OCI-M2 (cell line): ENCODE measurements around the gene HRG.

Experiments used
- DNase-seq: peaks from one replicate; lab custom pipeline; 2025; ENCODE audit not compliant: unreplicated experiment; lab: John Stamatoyannopoulos, UW

HRG gene

DNA sequence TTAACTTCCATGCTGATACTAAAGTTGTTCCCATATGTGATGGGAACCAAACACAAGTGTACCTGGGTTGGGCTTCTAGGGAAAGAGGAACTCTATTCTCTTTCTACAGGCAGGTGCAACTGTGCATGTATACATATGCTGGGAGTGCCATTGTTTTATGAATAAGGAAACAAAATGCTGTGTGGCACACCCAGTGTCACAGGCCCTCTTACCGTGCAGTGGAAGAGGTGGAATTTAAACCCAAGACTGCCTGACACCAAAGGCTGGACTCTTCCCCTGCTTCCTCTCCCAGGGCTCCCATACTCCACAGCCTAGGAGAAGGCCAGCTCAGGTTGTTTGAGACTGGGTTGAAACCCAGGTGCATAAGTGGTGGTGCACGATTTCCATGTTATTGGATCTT is 27.6 kb upstream of the HRG start:
- no peak for DNase-seq

DNA sequence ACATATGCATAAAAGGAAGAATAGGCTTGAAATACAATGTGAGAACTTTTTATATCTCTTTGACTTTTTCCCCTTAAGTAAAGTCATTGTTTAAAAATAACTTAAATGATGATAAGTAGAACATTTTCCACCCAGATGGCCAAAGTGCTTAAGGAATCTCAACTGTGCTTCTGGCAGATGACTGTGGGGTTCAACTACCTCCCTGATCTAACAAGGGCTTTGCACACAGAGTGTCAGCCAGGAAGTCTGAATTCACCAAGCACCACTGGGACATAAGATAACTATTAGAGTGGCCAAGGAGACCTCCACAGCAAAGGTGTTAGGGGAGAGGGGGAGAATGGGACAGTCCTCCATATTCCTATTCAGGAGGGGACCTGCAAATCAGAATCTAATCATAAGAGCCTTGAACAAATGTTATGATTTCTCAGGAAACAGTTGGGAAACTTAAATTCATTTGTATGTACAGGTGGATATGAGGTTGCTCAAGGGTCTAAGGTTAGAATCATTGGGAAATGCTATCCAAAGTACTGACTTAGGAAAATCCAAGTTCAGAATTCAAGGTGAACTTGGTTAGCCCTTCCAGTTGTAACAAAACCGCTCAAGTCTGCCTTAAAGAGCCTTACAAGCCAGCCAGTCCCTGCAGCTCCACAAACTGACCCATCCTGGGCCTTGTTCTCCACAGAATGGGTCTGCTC is 25.9 kb upstream of the HRG start, which contains the start of gene FETUB:
TSS of gene FETUB (plus strand) at position 622 of the 695 bp plus-strand sequence. CDS start at position 684, 62 bp downstream.
- no peak for DNase-seq

DNA sequence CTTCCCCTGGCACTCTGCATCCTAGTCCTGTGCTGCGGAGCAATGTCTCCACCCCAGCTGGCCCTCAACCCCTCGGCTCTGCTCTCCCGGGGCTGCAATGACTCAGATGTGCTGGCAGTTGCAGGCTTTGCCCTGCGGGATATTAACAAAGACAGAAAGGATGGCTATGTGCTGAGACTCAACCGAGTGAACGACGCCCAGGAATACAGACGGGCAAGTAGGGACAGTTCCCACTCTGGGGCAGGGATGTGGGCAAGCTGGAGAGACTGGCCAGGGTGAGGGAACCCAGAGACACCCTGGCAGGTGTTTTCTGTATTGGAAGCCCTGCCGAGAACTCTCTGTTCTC is 25.4 kb upstream of the HRG start:
- DNase-seq: no peak

DNA sequence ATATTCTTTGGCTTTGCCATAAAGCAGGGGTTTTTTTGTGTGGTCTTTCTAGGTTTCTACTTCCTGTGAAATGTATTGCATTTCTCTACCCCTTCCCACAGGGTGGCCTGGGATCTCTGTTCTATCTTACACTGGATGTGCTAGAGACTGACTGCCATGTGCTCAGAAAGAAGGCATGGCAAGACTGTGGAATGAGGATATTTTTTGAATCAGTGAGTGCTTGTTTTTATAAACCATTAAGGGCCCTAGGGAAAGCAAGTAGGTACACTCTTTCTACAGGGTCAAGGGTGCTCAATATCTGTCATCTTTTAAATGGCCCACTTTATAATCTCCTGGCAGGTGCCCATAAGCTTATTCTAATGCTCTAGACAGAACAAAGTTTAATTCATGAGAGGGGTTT is 24.9 kb upstream of the HRG start:
- no peak for DNase-seq

DNA sequence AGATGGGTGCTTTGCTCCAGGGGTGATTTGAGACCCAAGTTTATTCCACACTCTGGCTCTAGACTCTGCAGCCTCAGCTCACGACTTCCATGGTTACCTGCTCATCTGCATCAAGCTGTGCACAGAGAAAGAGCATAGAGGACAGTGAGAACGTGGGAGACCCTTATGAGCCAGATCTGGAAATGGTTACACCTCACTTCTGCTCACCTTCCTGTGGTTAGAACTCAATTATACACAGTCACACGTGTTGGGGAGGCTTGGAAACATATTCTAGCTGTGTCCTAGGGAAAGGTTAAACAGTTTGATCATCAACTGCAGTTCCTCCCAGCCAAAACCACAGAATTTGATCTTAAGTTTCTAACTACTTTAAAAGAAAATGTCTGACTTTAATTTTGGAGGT is 23.8 kb upstream of the HRG start:
- no peak for DNase-seq

DNA sequence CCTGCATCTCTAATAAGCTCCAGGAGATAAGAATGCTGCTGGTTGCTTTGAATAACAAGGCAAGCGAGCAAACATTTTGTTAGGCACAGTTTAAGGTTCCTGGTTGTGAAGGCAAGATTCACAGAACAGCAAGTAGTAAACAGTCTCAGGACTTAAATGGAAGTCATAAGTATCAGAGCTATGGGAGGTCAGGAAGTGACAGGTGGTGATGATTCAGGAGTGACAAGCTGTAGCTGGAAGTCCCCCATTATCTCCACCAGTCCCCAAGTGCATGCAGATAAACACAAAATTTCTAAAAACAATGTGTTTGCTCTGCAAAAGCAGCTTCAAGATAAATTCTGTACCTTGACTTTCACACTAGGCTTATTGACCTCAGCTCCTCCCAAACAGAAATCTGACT is 22.3 kb upstream of the HRG start:
- no peak for DNase-seq

DNA sequence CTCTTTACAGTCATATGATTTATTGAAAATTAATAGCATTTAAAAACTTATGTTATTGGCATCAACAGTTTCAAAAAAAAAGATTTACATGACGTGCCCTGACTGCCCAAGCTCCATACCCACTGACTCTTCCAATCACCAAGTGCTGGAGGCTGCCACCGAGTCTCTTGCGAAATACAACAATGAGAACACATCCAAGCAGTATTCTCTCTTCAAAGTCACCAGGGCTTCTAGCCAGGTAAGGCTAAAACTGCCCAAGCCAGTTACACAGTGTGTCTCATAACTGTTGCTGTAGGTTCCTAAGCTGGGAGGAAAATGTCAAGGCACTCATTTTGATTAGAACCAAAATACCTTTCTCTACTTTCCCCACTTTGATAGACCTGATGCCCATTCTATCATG is 21.1 kb upstream of the HRG start:
- no peak for DNase-seq

DNA sequence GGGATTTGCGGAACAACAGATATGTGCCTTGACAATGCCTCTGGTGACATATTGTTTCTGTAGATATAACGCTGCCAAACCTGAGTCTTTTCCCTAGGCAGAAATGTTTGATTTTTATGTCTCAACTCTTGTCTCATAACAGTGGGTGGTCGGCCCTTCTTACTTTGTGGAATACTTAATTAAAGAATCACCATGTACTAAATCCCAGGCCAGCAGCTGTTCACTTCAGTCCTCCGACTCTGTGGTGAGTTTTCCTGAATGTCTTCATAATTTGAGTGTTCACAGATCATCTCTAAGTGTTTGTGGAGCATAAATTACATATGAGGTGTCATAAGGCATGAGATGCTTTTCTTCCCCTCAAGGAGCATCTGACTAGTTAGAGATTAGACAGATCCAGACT is 19.7 kb upstream of the HRG start:
- DNase-seq: no peak

DNA sequence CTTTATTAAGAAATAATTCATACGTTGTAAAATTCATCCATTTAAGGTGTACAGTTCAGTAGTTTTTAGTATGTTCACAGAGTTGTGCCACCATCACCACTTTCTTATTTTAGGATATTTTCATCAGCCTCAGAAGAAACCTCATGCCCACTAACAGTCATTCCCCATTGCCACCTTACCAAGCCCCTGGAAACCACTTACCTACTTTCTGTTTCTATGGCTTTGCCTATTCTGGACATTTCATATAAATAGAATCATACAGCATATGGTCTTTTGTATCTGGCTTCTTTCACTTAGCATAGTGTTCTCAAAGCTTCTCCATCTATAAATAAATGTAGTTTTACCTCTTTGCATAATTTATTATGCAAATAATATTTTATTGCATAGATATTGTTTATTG is 19.0 kb upstream of the HRG start:
- DNase-seq: no peak

DNA sequence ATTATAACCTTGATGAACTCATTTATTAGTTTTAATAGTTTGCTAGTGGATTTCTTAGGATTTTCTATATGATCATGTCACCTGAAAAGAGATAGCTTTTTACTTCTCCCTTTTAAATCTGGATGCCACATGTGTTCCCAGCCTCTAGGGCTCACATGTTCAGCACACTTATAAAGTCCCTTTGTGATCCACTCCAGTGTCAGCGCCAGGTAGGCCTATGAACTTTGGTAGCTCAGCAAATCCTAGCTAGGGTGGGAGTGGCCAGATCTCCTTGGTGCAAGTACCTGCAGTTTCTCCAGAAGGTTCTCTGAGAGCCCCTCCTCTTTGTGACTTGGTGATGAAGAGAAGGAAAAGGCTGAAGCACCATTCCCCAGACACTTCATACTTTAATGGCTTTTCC is 17.0 kb upstream of the HRG start:
- DNase-seq: no peak

DNA sequence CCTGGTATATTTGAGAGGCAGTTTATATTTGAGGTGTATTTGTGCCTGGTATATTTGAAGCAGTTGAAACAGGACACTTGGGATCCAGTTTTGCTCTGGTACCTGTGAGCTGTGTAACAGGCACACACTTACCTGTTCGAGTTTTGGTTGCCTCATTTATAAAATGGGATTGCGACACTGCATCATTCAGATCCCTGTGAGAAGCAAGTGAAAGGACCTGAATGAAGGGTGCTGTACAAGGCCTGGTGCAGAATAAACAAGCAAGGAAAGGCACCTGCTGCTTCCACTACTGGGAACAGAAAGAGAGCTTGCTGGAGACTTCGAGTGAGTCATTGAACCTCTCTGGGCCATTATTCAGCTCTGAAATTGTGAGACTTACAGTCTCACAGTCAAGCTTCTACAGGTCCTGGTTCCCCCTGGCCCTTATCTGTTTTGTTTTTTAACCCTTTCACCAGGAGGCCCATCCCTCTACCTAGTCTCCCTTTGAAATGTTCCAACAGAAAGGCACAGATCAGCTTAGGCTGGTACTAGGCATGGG is 14.1 kb upstream of the HRG start:
- no peak for DNase-seq

DNA sequence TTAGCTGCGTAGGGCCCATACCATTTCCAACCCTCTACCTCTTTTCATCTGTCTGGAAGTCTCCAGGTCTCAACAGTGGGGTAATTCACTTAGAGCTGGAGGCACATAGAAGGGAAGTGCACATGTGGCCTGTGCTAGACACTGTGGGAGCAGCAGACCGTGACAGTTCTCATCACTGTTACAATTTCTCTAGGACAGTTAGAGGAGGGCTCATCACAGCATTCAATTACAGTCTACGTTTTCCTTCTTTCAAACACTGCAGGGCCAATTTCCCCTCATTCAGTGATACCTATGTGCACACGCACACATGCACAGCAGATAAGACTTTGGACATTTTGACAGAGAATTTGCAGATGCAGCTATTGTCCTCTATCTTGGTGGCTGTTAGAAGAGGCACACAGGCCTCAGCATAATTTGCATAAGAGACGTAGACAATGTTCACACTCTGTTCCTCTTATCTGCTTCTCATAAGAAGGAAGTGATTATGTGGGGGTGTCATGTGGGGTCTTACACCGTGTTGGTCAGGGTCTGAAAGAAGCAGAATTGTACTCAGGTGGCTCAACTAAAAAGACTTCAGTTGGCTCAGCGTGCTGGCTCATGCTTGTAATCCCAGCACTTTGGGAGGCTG is 12.6 kb upstream of the HRG start:
- DNase-seq: no peak

DNA sequence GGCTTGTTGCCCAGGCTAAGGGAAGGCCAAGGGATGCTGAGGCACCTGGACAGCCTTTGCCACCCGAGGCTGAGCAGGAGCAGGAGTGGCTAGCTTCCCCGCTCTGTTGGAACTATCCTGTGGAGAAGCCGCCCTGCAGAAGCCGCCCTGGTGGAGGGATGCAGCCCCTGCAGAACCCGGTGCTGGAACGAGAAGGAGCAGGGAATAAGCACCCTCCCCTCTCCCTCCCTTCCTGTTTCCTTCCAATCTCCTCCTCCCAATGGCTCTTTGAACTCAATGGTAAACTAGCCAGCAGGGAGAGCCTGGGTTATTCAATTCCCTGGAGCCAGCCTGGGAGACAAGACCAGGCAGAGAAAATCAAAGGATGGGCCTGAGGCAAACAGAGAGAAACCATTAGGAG is 11.8 kb upstream of the HRG start:
- no peak for DNase-seq

DNA sequence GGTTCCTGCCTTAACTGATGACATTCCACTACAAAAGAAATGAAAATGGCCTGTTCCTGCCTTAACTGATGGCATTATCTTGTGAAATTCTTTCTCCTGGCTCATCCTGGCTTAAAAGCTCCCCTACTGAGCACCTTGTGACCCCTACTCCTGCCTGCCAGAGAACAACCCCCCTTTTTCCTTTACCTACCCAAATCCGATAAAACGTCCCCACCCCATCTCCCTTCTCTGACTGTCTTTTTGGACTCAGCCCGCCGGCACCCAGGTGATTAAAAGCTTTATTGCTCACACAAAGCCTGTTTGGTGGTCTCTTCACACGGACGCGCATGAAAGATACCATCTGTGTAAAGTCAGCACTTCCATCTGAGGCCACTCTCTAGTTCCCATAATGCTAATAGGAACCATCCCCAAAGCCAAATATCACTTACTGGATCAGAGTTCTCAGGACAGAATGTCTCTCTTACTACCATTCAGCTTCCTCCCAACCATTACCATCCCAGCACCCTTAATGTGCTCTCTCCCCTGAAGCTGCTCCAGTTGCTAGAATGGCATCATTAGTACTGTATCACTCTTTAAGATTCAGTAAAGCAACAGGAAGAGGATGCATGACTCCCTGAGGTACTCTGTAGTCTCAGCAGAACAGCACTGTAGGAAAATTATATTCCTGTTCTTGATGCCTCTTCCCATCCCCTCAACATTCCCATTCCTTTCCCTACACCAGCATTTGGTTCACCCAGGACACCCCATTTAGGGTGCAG is 2.3 kb upstream of the HRG start:
- DNase-seq: no peak

DNA sequence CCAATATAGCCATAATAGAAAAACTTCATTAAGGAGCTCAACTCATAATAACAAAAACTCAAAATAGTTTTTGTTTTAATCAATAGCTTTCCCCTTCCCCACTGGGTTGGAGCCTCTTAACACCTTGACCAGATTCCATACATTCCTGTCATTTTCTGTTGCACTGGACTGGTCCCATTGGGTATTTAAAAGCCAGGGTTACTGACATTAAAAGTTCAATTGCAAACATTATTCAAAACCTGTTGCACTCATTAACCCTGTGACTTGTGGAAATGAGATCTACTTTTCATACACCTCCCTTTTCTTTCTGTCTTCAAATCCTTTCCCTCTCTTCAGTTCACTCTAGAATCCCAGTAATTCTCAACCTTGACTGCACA is 1.7 kb upstream of the HRG start:
- no peak for DNase-seq

DNA sequence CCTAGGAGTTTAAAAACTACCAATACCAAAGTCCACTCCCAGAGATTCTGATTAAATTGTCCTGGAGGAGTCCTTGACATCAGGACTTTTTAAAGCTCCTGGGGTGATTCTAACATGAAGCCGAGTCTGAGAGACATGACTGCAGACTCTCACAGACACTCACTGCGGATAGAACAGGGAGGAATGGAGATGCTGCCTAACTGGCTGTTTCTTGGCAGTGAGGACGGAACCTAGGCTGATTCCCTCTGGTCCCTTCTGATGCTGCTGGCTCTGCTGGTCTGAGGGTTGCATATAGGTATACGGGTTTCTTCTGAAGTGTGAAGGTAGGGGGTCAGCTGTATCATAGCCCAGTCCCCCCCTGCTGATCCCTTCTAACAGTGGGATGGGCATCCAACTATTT is 1.3 kb upstream of the HRG start:
- no peak for DNase-seq

DNA sequence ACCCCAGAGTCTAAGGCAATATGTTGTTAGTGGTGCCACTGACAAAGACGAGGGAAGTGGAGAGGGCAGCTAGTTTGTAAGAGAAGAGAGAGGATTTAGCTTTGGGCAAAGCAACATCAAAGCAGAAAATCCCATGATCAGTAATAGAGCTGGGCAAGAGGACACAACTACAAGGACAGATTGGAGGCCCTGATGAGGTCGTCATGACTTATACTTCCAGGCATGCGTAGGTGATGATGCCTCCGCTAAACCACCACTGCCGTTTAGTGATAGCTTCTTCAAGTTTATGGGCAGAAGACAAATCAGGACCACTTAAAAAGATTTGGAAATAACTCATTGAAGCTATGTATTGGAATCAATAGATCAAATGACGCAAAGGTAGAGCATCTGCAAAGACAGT is 2.6 kb downstream of the HRG start:
- no peak for DNase-seq

DNA sequence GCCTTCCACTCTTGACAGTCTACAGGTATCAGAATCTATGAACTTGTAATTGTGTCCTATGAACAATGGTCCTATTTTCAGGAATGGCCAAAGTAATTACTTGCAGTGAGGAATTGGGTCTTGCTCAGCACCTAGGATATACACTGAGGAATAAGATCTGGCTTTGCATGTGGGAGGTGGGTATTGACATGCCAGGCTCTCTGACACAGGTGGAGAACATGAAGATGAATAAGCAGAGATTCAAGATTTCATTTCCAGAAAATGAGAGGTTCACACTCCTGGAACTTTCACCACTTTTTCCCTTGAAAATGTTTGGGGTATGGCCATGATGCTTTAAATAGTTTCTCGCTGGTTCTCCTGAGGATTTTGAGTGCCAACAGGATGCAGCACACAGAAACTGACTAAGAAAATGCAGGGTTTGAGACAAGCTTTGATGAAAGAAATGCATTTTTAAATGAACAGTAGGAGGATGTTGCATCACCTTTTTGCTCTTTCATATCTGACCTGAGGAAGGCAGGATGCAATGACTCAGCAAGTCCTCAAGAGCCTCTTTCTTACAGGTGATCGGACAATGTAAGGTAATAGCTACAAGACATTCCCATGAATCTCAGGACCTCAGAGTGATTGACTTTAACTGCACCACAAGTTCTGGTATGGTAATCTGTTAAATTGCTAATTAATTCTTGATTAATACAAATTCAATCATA is 3.7 kb downstream of the HRG start:
- DNase-seq: no peak

DNA sequence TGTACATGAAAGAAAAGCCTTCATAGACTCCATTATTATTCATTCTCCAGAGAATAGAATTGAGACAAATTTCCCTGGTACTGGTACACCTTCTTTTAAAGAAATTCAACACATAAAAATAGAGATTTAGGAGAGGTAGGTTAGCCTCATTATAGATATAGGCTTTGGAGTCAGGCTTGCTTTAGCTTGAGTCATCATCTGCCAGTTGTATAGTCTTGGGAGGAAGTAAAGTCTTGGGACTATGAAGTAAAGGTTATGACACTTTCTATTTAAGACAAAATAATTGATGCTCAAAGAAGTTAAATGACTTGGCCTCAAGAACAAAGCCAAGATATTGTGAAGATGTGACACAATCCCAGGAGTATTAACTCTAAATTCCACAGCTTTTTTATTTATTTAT is 4.3 kb downstream of the HRG start:
- DNase-seq: no peak

DNA sequence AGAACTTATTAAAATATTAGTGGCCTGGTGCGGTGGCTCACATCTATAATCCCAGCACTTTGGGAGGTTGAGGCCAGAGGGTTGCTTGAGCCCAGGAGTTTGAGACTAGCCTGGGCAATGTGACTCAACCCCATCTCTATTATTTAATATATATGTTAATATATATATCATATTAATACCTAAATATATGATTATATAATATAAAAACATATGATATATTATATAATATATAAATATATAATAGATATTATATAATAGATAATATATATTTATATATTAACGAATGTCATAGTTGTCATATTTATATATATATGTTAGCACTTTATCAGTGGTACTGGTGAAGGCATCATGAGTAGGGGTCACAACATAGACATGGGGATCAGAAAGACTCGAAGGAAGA is 5.2 kb downstream of the HRG start:
- DNase-seq: no peak

DNA sequence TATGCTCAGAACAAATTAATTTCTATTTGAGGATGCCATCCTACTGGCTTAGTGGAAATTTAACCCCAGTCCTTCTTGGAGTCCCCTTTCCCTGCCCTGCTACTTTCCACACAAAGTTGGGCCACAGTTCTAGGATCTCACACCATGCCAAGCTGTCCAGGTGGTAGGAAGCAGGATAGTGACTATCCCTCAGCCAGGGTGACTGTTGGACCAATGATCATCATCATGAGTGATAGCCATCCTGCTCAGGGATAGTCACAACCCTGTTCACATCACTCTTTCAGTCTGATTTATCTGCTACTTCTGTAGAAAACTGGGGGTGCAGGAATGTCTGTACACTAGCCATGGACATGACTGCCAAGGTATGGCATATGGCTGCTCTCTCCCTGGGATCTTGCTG is 12.8 kb downstream of the HRG start:
- no peak for DNase-seq

DNA sequence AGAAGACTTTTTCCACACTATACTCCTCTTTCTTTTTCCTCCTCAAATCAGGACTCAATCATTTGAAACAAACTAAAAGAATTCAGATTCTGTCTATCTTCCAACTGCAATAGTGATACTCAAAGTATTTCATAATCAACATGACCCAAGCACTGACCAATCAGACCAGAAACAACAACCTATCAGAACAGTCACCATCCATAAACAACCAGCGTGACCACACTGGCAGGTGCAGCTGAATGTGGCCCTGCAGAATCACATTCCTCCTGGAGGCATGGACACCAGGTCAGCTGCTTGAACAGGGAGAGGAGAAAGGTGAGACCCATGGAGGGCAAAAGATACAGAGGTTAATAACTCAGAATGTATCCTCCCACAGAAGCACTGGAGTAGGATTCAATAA is 13.3 kb downstream of the HRG start:
- DNase-seq: no peak
